Measurements from ENCODE around the gene OTUD6A. TPM values are rescaled to one million over a fixed set of nuclear protein-coding genes. Genes with fewer than 3 reads are reported as not detected.

Gene OTUD6A, protein sequence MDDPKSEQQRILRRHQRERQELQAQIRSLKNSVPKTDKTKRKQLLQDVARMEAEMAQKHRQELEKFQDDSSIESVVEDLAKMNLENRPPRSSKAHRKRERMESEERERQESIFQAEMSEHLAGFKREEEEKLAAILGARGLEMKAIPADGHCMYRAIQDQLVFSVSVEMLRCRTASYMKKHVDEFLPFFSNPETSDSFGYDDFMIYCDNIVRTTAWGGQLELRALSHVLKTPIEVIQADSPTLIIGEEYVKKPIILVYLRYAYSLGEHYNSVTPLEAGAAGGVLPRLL
- not detected for total RNA-seq
- polyA plus RNA-seq (2013, experiment 1 of 2): not detected
- polyA plus RNA-seq (2013, experiment 2 of 2): not detected
- total RNA-seq: 0 to 0.14 (median 0) reads per million in 172 experiments

GRCh38 chrX:70062076-70062475 lies at the start of gene OTUD6A:
Gene OTUD6A (plus strand): TSS chrX:70062457. CDS start chrX:70062525, 68 bp downstream.
- Histone ChIP-seq H3K27ac (ENCODE audit: low read depth in 1 of 2, low read length in 2 of 2) (no peak within 1 kb of the TSS), H3K9me3 (ENCODE audit: control insufficient read depth in 1 of 2, insufficient read depth in 1 of 2, low read length in 2 of 2) (peaks cover 0 to 11% of the 10 kb centered on the region in 2 experiments), H3K4me3 (ENCODE audit: low read length) (no peak within 1 kb of the TSS), H3K4me1 (ENCODE audit: insufficient read depth, low read length) (no peaks in the 10 kb centered on the region), H3K36me3 (ENCODE audit: insufficient read depth, low read length) (no peaks in the 10 kb centered on the region), H3K27me3 (ENCODE audit: control insufficient read depth in 1 of 2, insufficient read depth in 2 of 2, low read length in 2 of 2) (no peaks in the 10 kb centered on the region)
- POLR2A ChIA-PET: no interaction called here
- Mint-ChIP-seq H3K9me3 (no peaks in the 10 kb centered on the region), H3K27ac (no peak within 1 kb of the TSS), H3K27me3 (peaks cover 5% of the 10 kb centered on the region), H3K36me3 (ENCODE audit: low read depth) (no peaks in the 10 kb centered on the region), H3K4me3 (no peak within 1 kb of the TSS), H3K4me1 (ENCODE audit: low read depth) (no peaks in the 10 kb centered on the region)
- CTCF ChIA-PET: no interaction called here
- intact Hi-C loops (cut with DNase I, micrococcal nuclease): no loop called here
- ATAC-seq (ENCODE audit: poor library complexity) (no peak), DNase-seq (no peak)
- no peak for TF ChIP-seq CTCF (IDR thresholded peaks at IDR 0.05)

DNA sequence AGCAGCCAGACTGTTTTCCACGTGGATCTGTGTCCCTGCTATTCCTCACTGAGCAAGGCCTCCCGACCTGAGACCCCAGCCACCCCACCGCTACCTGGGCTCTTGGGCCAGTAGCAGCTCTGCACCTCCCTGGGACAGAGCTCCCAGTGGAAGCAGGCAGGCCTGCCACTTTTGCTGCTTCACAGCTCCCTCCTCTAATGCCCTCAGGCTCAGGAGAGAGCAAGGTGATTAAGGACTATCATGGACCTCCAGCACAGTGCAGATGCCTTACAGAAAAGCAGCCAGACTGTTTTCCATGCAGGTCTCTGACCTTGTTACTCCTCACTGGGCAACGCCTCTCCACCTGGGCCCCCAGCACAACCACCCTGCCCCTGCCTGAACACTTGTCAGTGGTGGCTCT lies 49.5 kb upstream of the OTUD6A start:
- peaks cover 3% of the 10 kb centered on the region for H3K9me3 Mint-ChIP-seq
- no peaks in the 10 kb centered on the region for H3K36me3 Mint-ChIP-seq (ENCODE audit: low read depth)
- Histone ChIP-seq H3K4me3 (ENCODE audit: low read length) (no peak overlapping the region), H3K36me3 (ENCODE audit: insufficient read depth, low read length) (no peaks in the 10 kb centered on the region), H3K27ac (ENCODE audit: low read depth in 1 of 2, low read length in 2 of 2) (no peak overlapping the region), H3K4me1 (ENCODE audit: insufficient read depth, low read length) (peaks cover 6% of the 10 kb centered on the region), H3K27me3 (ENCODE audit: control insufficient read depth in 1 of 2, insufficient read depth in 2 of 2, low read length in 2 of 2) (no peaks in the 10 kb centered on the region), H3K9me3 (ENCODE audit: control insufficient read depth in 1 of 2, insufficient read depth in 1 of 2, low read length in 2 of 2) (no peaks in the 10 kb centered on the region)
- no peak overlapping the region for H3K27ac Mint-ChIP-seq
- ChIA-PET CTCF (interaction anchor here (0.6 kb wide), 1 partner anchor 72 kb away, joined by 3 read pairs; no protein-coding TSS in a partner anchor), POLR2A (no interaction called here)
- peaks cover 15% of the 10 kb centered on the region for H3K4me1 Mint-ChIP-seq (ENCODE audit: low read depth)
- H3K4me3 Mint-ChIP-seq: no peak overlapping the region
- no peak for DNase-seq
- intact Hi-C loops (cut with DNase I, micrococcal nuclease): no loop called here
- no peaks in the 10 kb centered on the region for H3K27me3 Mint-ChIP-seq
- no peak for TF ChIP-seq CTCF (IDR thresholded peaks at IDR 0.05)
- ATAC-seq (ENCODE audit: poor library complexity): no peak

- H3K27me3 ChIP-seq (ENCODE audit: control insufficient read depth in 1 of 2, insufficient read depth in 2 of 2, low read length in 2 of 2): no peaks in the 10 kb centered on the region
- CTCF ChIA-PET: no interaction called here
- H3K4me3 ChIP-seq (ENCODE audit: low read length): no peak overlapping the region
- POLR2A ChIA-PET: interaction anchor here (0.7 kb wide), 1 partner anchor 228 kb away, joined by 4 read pairs; no protein-coding TSS in a partner anchor
- no peaks in the 10 kb centered on the region for H3K27me3 Mint-ChIP-seq
- no peak for TF ChIP-seq CTCF (IDR thresholded peaks at IDR 0.05)
- no peaks in the 10 kb centered on the region for H3K36me3 Mint-ChIP-seq (ENCODE audit: low read depth)
- H3K9me3 Mint-ChIP-seq: peaks cover 3% of the 10 kb centered on the region
- no peak overlapping the region for H3K27ac ChIP-seq (ENCODE audit: low read depth in 1 of 2, low read length in 2 of 2)
- ATAC-seq (ENCODE audit: poor library complexity) (no peak), DNase-seq (no peak)
- no peak overlapping the region for H3K4me3 Mint-ChIP-seq
- H3K4me1 ChIP-seq (ENCODE audit: insufficient read depth, low read length): peaks cover 6% of the 10 kb centered on the region
- no peak overlapping the region for H3K27ac Mint-ChIP-seq
- no peaks in the 10 kb centered on the region for H3K9me3 ChIP-seq (ENCODE audit: control insufficient read depth in 1 of 2, insufficient read depth in 1 of 2, low read length in 2 of 2)
- H3K36me3 ChIP-seq (ENCODE audit: insufficient read depth, low read length): no peaks in the 10 kb centered on the region
- intact Hi-C loops (cut with DNase I, micrococcal nuclease): no loop called here
- H3K4me1 Mint-ChIP-seq (ENCODE audit: low read depth): peaks cover 15% of the 10 kb centered on the region
Observed at GRCh38 chrX:70013466-70014381, 48.5 kb upstream of the OTUD6A start.

Measured in CD4-positive, alpha-beta T cell (primary cell).